Measurements from ENCODE around the gene ZNF343. TPM values are rescaled to one million over a fixed set of nuclear protein-coding genes. Genes with fewer than 3 reads are reported as not detected.

Gene ZNF343
- total and polyA plus RNA-seq, 2 donors, result 9.3 to 15.4 TPM

GRCh38 chr20:2475850-2476741, 32.6 kb downstream of the ZNF343 start:
- 94% methylated on average over 9 of the region's 9 CpGs for WGBS
- Histone ChIP-seq H3K27ac (ENCODE audit: low read depth) (no peak overlapping the region), H3K4me3 (ENCODE audit: low read depth, low read length) (no peak overlapping the region), H3K36me3 (ENCODE audit: insufficient read depth) (no peaks in the 10 kb centered on the region), H3K4me1 (ENCODE audit: insufficient read depth) (no peaks in the 10 kb centered on the region)
- DNase-seq (ENCODE audit: extremely low spot score), result no peak

GRCh38 chr20:2473516-2473915, 35.2 kb downstream of the ZNF343 start:
- no peak overlapping the region for H3K27ac ChIP-seq (ENCODE audit: low read depth)
- H3K4me1 ChIP-seq (ENCODE audit: insufficient read depth), result no peaks in the 10 kb centered on the region
- H3K36me3 ChIP-seq (ENCODE audit: insufficient read depth), result no peaks in the 10 kb centered on the region
- WGBS, result 52% methylated on average over 4 of the region's 4 CpGs
- DNase-seq (ENCODE audit: extremely low spot score), result no peak
- no peak overlapping the region for H3K4me3 ChIP-seq (ENCODE audit: low read depth, low read length)

GRCh38 chr20:2470423-2471193, 38.1 kb downstream of the ZNF343 start, which contains the start of gene SNRPB:
SNRPB (minus strand) TSS chr20:2470789; CDS start chr20:2470690, 99 bp downstream.
- H3K4me1 ChIP-seq (ENCODE audit: insufficient read depth), result no peaks in the 10 kb centered on the region
- peak; percentile 95 for DNase-seq (ENCODE audit: extremely low spot score)
- WGBS, result under 1% methylated on average over 53 of the region's 53 CpGs
- peak within 1 kb of the TSS; percentile 90 for H3K27ac ChIP-seq (ENCODE audit: low read depth)
- peak within 1 kb of the TSS; percentile 78 for H3K4me3 ChIP-seq (ENCODE audit: low read depth, low read length)
- H3K36me3 ChIP-seq (ENCODE audit: insufficient read depth), result peaks cover 4% of the 10 kb centered on the region

GRCh38 chr20:2469991-2470422, 38.7 kb downstream of the ZNF343 start:
- peak overlapping the region; percentile 89 for H3K27ac ChIP-seq (ENCODE audit: low read depth)
- H3K4me3 ChIP-seq (ENCODE audit: low read depth, low read length), result peak overlapping the region; percentile 78
- peak; percentile 6 for DNase-seq (ENCODE audit: extremely low spot score)
- peaks cover 7% of the 10 kb centered on the region for H3K36me3 ChIP-seq (ENCODE audit: insufficient read depth)
- under 1% methylated on average over 19 of the region's 19 CpGs for WGBS
- H3K4me1 ChIP-seq (ENCODE audit: insufficient read depth), result no peaks in the 10 kb centered on the region

GRCh38 chr20:2468581-2469407, 39.9 kb downstream of the ZNF343 start:
- Histone ChIP-seq H3K36me3 (ENCODE audit: insufficient read depth) (peaks cover 8% of the 10 kb centered on the region), H3K4me3 (ENCODE audit: low read depth, low read length) (no peak overlapping the region), H3K27ac (ENCODE audit: low read depth) (no peak overlapping the region), H3K4me1 (ENCODE audit: insufficient read depth) (no peaks in the 10 kb centered on the region)
- WGBS, result 73% methylated on average over 11 of the region's 11 CpGs
- no peak for DNase-seq (ENCODE audit: extremely low spot score)

GRCh38 chr20:2467412-2467811, 41.3 kb downstream of the ZNF343 start:
- no peak for DNase-seq (ENCODE audit: extremely low spot score)
- H3K27ac ChIP-seq (ENCODE audit: low read depth), result no peak overlapping the region
- 86% methylated on average over 5 of the region's 5 CpGs for WGBS
- peaks cover 13% of the 10 kb centered on the region for H3K36me3 ChIP-seq (ENCODE audit: insufficient read depth)
- no peak overlapping the region for H3K4me3 ChIP-seq (ENCODE audit: low read depth, low read length)
- H3K4me1 ChIP-seq (ENCODE audit: insufficient read depth), result no peaks in the 10 kb centered on the region

- H3K36me3 ChIP-seq (ENCODE audit: insufficient read depth), result peaks cover 19% of the 10 kb centered on the region
- DNase-seq (ENCODE audit: extremely low spot score), result no peak
- H3K4me3 ChIP-seq (ENCODE audit: low read depth, low read length), result no peak overlapping the region
- 95% methylated on average over 6 of the region's 6 CpGs for WGBS
- H3K27ac ChIP-seq (ENCODE audit: low read depth), result no peak overlapping the region
- H3K4me1 ChIP-seq (ENCODE audit: insufficient read depth), result no peaks in the 10 kb centered on the region
Measured at GRCh38 chr20:2465100-2465499, 43.6 kb downstream of the ZNF343 start.

GRCh38 chr20:2463616-2464365, 44.9 kb downstream of the ZNF343 start:
- 89% methylated on average over 9 of the region's 9 CpGs for WGBS
- peaks cover 20% of the 10 kb centered on the region for H3K36me3 ChIP-seq (ENCODE audit: insufficient read depth)

GRCh38 chr20:2462484-2462883, 46.2 kb downstream of the ZNF343 start:
- Histone ChIP-seq H3K4me1 (ENCODE audit: insufficient read depth) (no peaks in the 10 kb centered on the region), H3K4me3 (ENCODE audit: low read depth, low read length) (no peak overlapping the region), H3K36me3 (ENCODE audit: insufficient read depth) (peaks cover 20% of the 10 kb centered on the region), H3K27ac (ENCODE audit: low read depth) (no peak overlapping the region)
- DNase-seq (ENCODE audit: extremely low spot score), result no peak
- WGBS, result 97% methylated on average over 3 of the region's 3 CpGs

More at GRCh38 chr20:2463616-2464365, 44.9 kb downstream of the ZNF343 start:
- DNase-seq (ENCODE audit: extremely low spot score), result no peak
- Histone ChIP-seq H3K4me1 (ENCODE audit: insufficient read depth) (no peaks in the 10 kb centered on the region), H3K4me3 (ENCODE audit: low read depth, low read length) (no peak overlapping the region), H3K27ac (ENCODE audit: low read depth) (no peak overlapping the region)

GRCh38 chr20:2460752-2461424, 47.8 kb downstream of the ZNF343 start:
- H3K4me1 ChIP-seq (ENCODE audit: insufficient read depth), result no peaks in the 10 kb centered on the region
- peaks cover 18% of the 10 kb centered on the region for H3K36me3 ChIP-seq (ENCODE audit: insufficient read depth)
- DNase-seq (ENCODE audit: extremely low spot score), result no peak
- 77% methylated on average over 4 of the region's 4 CpGs for WGBS
- H3K4me3 ChIP-seq (ENCODE audit: low read depth, low read length), result no peak overlapping the region
- H3K27ac ChIP-seq (ENCODE audit: low read depth), result no peak overlapping the region

- DNase-seq (ENCODE audit: extremely low spot score), result no peak
- Histone ChIP-seq H3K27ac (ENCODE audit: low read depth) (no peak overlapping the region), H3K4me1 (ENCODE audit: insufficient read depth) (no peaks in the 10 kb centered on the region), H3K4me3 (ENCODE audit: low read depth, low read length) (no peak overlapping the region), H3K36me3 (ENCODE audit: insufficient read depth) (peaks cover 13% of the 10 kb centered on the region)
- WGBS, result 59% methylated on average over 1 of the region's 1 CpG
Measured at GRCh38 chr20:2459981-2460751, 48.5 kb downstream of the ZNF343 start.

Measured in urinary bladder (tissue), 4 donors.